ENCODE data around the gene PALD1. TPM values are rescaled to one million over a fixed set of nuclear protein-coding genes. Genes with fewer than 3 reads are reported as not detected.

Gene PALD1
- total and polyA plus RNA-seq, 2 experiments from 2014 or later: 11.9 to 58.2 TPM

GRCh38 chr10:70476249-70477035, 2.1 kb upstream of the PALD1 start (continued):
- TF ChIP-seq ZNF462 (CRISPR knock-in tag; IDR thresholded peaks at IDR 0.05) (no peak), POLR2AphosphoS5 (IDR thresholded peaks at IDR 0.05; ENCODE audit: low read depth) (no peak), NANOG (IDR thresholded peaks at IDR 0.05; ENCODE audit: borderline replicate concordance) (no peak)

- H3K4me2 ChIP-seq: peak overlapping the region; percentile 99
- H3K9me2 ChIP-seq (ENCODE audit: insufficient read depth): no peaks in the 10 kb centered on the region
- peak overlapping the region; percentile 87 for H2AFZ ChIP-seq
- H3K4me1 Mint-ChIP-seq: peaks cover 40% of the 10 kb centered on the region
- peaks cover 26% of the 10 kb centered on the region for H3K27me3 Mint-ChIP-seq (ENCODE audit: insufficient read depth, low read depth, poor library complexity)
- no peaks in the 10 kb centered on the region for H3K36me3 Mint-ChIP-seq (ENCODE audit: low read depth)
- H3K79me2 ChIP-seq (replicated peaks; ENCODE audit: insufficient read depth): peaks cover 31% of the 10 kb centered on the region
- DNase-seq (ENCODE audit: low spot score) (peak; percentile 66), ATAC-seq (peak; percentile 16)
- H3K27ac ChIP-seq (ENCODE audit: low read depth): peak overlapping the region; percentile 90; the same call in 1 of the 2 replicates
- H3K27me3 ChIP-seq (ENCODE audit: insufficient read depth): 0 out of 2 replicates have a peak, but pooled peaks cover 3% of the 10 kb centered on the region
- H4K20me1 ChIP-seq (replicated peaks; ENCODE audit: insufficient read depth): no peaks in the 10 kb centered on the region; the same call in 1 of the 2 replicates
- no peaks in the 10 kb centered on the region for H3K36me3 ChIP-seq (ENCODE audit: insufficient read depth)
- H3K4me1 ChIP-seq (ENCODE audit: insufficient read depth): peaks cover 28% of the 10 kb centered on the region
- H3K9me3 Mint-ChIP-seq: no peaks in the 10 kb centered on the region
- peaks cover 10% of the 10 kb centered on the region; the same call in 1 of the 2 replicates for H3F3A ChIP-seq (replicated peaks; ENCODE audit: low read depth)
- H3K4me3 ChIP-seq: peak overlapping the region; percentile 94
- TF ChIP-seq ETS1 (IDR thresholded peaks at IDR 0.05) (peak; percentile 27; the same call in 1 of the 2 replicates), POLR2AphosphoS5 (IDR thresholded peaks at IDR 0.05; ENCODE audit: low read depth) (no peak)
- peak overlapping the region; percentile 80 for H3K4me3 Mint-ChIP-seq
- H3K27ac Mint-ChIP-seq: peak overlapping the region; percentile 85
Measured at GRCh38 chr10:70477661-70478162, 855 bp upstream of the PALD1 start.
